Measurements from ENCODE around the gene SPTLC3. TPM values are rescaled to one million over a fixed set of nuclear protein-coding genes. Genes with fewer than 3 reads are reported as not detected.
A peak's percentile ranks its signal among the peaks of the same experiment; 100 is the strongest.

The SPTLC3 gene
- total RNA-seq, 2 donors from 2014 or later = 6.6 to 9.7 TPM

- DNase-seq = no peak
- intact Hi-C loops (cut with DNase I, micrococcal nuclease) = no loop called here
- ATAC-seq = no peak
These were observed 13.8 kb downstream of the SPTLC3 start for GRCh38 chr20:13022401-13023155.

GRCh38 chr20:13024596-13024995, 15.8 kb downstream of the SPTLC3 start:
- DNase-seq (no peak), ATAC-seq (no peak)
- intact Hi-C loops (cut with DNase I, micrococcal nuclease) = no loop called here

- intact Hi-C loops (cut with DNase I, micrococcal nuclease) = no loop called here
- DNase-seq (no peak), ATAC-seq (no peak)
These were observed 16.4 kb downstream of the SPTLC3 start for GRCh38 chr20:13025181-13025580.

- DNase-seq = no peak
- no peak for ATAC-seq
- intact Hi-C loops (cut with DNase I, micrococcal nuclease) = no loop called here
These were observed 19.2 kb downstream of the SPTLC3 start for GRCh38 chr20:13028001-13028400.

- intact Hi-C loops (cut with DNase I, micrococcal nuclease) = no loop called here
- DNase-seq (no peak), ATAC-seq (no peak)
These were observed 19.9 kb downstream of the SPTLC3 start for GRCh38 chr20:13028673-13029072.

- intact Hi-C loops (cut with DNase I, micrococcal nuclease) = no loop called here
- ATAC-seq (peak; percentile 71), DNase-seq (no peak)
These were observed 21.1 kb downstream of the SPTLC3 start for GRCh38 chr20:13029687-13030375.

GRCh38 chr20:13031751-13032150, 23.0 kb downstream of the SPTLC3 start:
- intact Hi-C loops (cut with DNase I, micrococcal nuclease) = no loop called here
- DNase-seq (no peak), ATAC-seq (no peak)

GRCh38 chr20:13034115-13034514, 25.3 kb downstream of the SPTLC3 start:
- ATAC-seq = no peak
- no peak for DNase-seq

GRCh38 chr20:13034936-13035335, 26.2 kb downstream of the SPTLC3 start:
- intact Hi-C loops (cut with DNase I, micrococcal nuclease) = no loop called here
- ATAC-seq = no peak
- DNase-seq = no peak

More at GRCh38 chr20:13034115-13034514, 25.3 kb downstream of the SPTLC3 start:
- intact Hi-C loops (cut with DNase I, micrococcal nuclease) = no loop called here

- intact Hi-C loops (cut with DNase I, micrococcal nuclease) = no loop called here
- ATAC-seq = no peak
These were observed 26.8 kb downstream of the SPTLC3 start for GRCh38 chr20:13035399-13036152.

GRCh38 chr20:13037727-13038126, 29.0 kb downstream of the SPTLC3 start:
- intact Hi-C loops (cut with DNase I, micrococcal nuclease) = no loop called here
- DNase-seq (no peak), ATAC-seq (no peak)

More at GRCh38 chr20:13035399-13036152, 26.8 kb downstream of the SPTLC3 start:
- no peak for DNase-seq

- intact Hi-C loops (cut with DNase I, micrococcal nuclease) = no loop called here
- DNase-seq = no peak
- ATAC-seq = no peak
These were observed 33.0 kb downstream of the SPTLC3 start for GRCh38 chr20:13041574-13042457.

GRCh38 chr20:13042458-13042794, 33.7 kb downstream of the SPTLC3 start:
- DNase-seq (no peak), ATAC-seq (no peak)
- intact Hi-C loops (cut with DNase I, micrococcal nuclease) = no loop called here

GRCh38 chr20:13046409-13046808, 37.6 kb downstream of the SPTLC3 start:
- DNase-seq (no peak), ATAC-seq (no peak)
- intact Hi-C loops (cut with DNase I, micrococcal nuclease) = no loop called here

- ATAC-seq (no peak), DNase-seq (no peak)
- intact Hi-C loops (cut with DNase I, micrococcal nuclease) = no loop called here
These were observed 45.2 kb downstream of the SPTLC3 start for GRCh38 chr20:13054011-13054410.

- DNase-seq = no peak
- intact Hi-C loops (cut with DNase I, micrococcal nuclease) = no loop called here
- ATAC-seq = no peak
These were observed 50.1 kb downstream of the SPTLC3 start for GRCh38 chr20:13058666-13059389.

- intact Hi-C loops (cut with DNase I, micrococcal nuclease) = no loop called here
- ATAC-seq (no peak), DNase-seq (no peak)
These were observed 50.8 kb downstream of the SPTLC3 start for GRCh38 chr20:13059398-13060136.

GRCh38 chr20:13060327-13060726, 51.6 kb downstream of the SPTLC3 start:
- ATAC-seq (no peak), DNase-seq (no peak)
- intact Hi-C loops (cut with DNase I, micrococcal nuclease) = no loop called here

Measured in left colon (tissue), 2 donors.